ENCODE data around the gene ARFGEF2. TPM values are rescaled to one million over a fixed set of nuclear protein-coding genes. Genes with fewer than 3 reads are reported as not detected.

Gene ARFGEF2
- total and polyA plus RNA-seq, 2 of the 4 experiments (the other 2 are of a cell fraction), result 10.3 to 39.1 TPM

- no peak for ATAC-seq (ENCODE audit: low read depth)
- Histone ChIP-seq H3K9me1 (ENCODE audit: insufficient read depth, low read length) (no peaks in the 10 kb centered on the region), H3K79me1 (ENCODE audit: low read depth in 1 of 2, low read length in 2 of 2) (no peaks in the 10 kb centered on the region), H4K8ac (ENCODE audit: low read depth in 2 of 2, low read length in 2 of 2) (no peak overlapping the region), H3K18ac (ENCODE audit: low read depth, low read length) (no peak overlapping the region), H3K4me2 (ENCODE audit: low read depth, low read length) (no peak overlapping the region), H3K14ac (replicated peaks; ENCODE audit: low read depth, low read length) (no peak overlapping the region), H3K27me3 (ENCODE audit: control insufficient read depth, insufficient read depth, low read length) (no peaks in the 10 kb centered on the region), H4K5ac (ENCODE audit: low read depth, low read length) (no peak overlapping the region), H3K56ac (ENCODE audit: extremely low read depth, insufficient read depth, low read length) (no peak overlapping the region), H3K9ac (ENCODE audit: low read depth, low read length) (no peak overlapping the region), H3K9me3 (ENCODE audit: control insufficient read depth, insufficient read depth, low read length) (no peaks in the 10 kb centered on the region), H3K4me1 (ENCODE audit: control insufficient read depth, insufficient read depth, low read length) (no peaks in the 10 kb centered on the region), H2BK120ac (ENCODE audit: low read depth, low read length) (no peak overlapping the region), H2AK5ac (ENCODE audit: low read depth, low read length) (no peak overlapping the region), H3K4ac (ENCODE audit: low read depth, low read length) (no peak overlapping the region), H2BK20ac (ENCODE audit: low read depth, low read length) (no peak overlapping the region), H4K20me1 (ENCODE audit: insufficient read depth, low read length) (no peaks in the 10 kb centered on the region), H2AFZ (replicated peaks; ENCODE audit: low read length, poor library complexity) (no peak overlapping the region), H2BK15ac (ENCODE audit: low read depth, low read length) (no peak overlapping the region), H4K91ac (ENCODE audit: insufficient read depth, low read depth, low read length) (no peak overlapping the region), H2AK9ac (replicated peaks; ENCODE audit: low read depth, low read length, poor library complexity) (no peak overlapping the region), H3K36me3 (ENCODE audit: control insufficient read depth, insufficient read depth, low read length) (peaks cover 36% of the 10 kb centered on the region), H3K27ac (ENCODE audit: insufficient read depth, low read length) (no peak overlapping the region), H3K23ac (ENCODE audit: low read depth, low read length) (no peak overlapping the region), H2BK5ac (ENCODE audit: low read depth, low read length, poor library complexity, severe bottlenecking) (no peak overlapping the region), H3K4me3 (ENCODE audit: insufficient read depth, low read depth, low read length) (no peak overlapping the region)
- in situ Hi-C loops (cut with MboI; ENCODE audit: low sequenced_read_pairs) (no loop called here), dilution Hi-C loops (cut with HindIII; ENCODE audit: low sequenced_read_pairs, unreplicated experiment) (no loop called here), intact Hi-C loops (cut with micrococcal nuclease) (no loop called here)
- no CpG with 5 or more reads among the region's 3 CpGs for WGBS, 2 experiments (ENCODE audit: extremely low coverage in 2 of 2, insufficient read length in 1 of 2)
- BruUV-seq (replicated peaks), result no TSS peak
- POLR2A ChIA-PET (ENCODE audit: unreplicated experiment), result no interaction called here
- TF ChIP-seq FOS (IDR thresholded peaks at IDR 0.05; ENCODE audit: low read depth, low read length), result no peak
- TF ChIP-seq MAZ (IDR thresholded peaks at IDR 0.05; ENCODE audit: borderline replicate concordance, low read depth, low read length), result no peak
- no peak for TF ChIP-seq NFE2L2 (IDR thresholded peaks at IDR 0.05; ENCODE audit: low read depth, low read length)
- no peak for TF ChIP-seq USF2 (IDR thresholded peaks at IDR 0.05; ENCODE audit: low read depth, low read length)
- TF ChIP-seq CHD1 (IDR thresholded peaks at IDR 0.05; ENCODE audit: low read depth, low read length), result no peak
- no peak for TF ChIP-seq RCOR1 (IDR thresholded peaks at IDR 0.05; ENCODE audit: insufficient replicate concordance, low read length)
- no peak for TF ChIP-seq CEBPB (IDR thresholded peaks at IDR 0.05; ENCODE audit: low read depth, low read length)
- TF ChIP-seq MAFK (IDR thresholded peaks at IDR 0.05; ENCODE audit: low read depth, low read length), result no peak
- no peak for TF ChIP-seq RAD21 (IDR thresholded peaks at IDR 0.05; ENCODE audit: low read length)
- no peak for TF ChIP-seq RFX5 (IDR thresholded peaks at IDR 0.05; ENCODE audit: low read depth, low read length)
- no peak for TF ChIP-seq SMC3 (IDR thresholded peaks at IDR 0.05; ENCODE audit: low read depth, low read length)
- no peak for TF ChIP-seq POLR2A (IDR thresholded peaks at IDR 0.05; ENCODE audit: low read depth, low read length)
- no peak for DNase-seq
- CTCF ChIA-PET, result no interaction called here
These were observed 78.7 kb downstream of the ARFGEF2 start for GRCh38 chr20:48999890-49000870.

All from IMR-90 (cell line).